Measurements from ENCODE around the gene FAM200C.

DNA sequence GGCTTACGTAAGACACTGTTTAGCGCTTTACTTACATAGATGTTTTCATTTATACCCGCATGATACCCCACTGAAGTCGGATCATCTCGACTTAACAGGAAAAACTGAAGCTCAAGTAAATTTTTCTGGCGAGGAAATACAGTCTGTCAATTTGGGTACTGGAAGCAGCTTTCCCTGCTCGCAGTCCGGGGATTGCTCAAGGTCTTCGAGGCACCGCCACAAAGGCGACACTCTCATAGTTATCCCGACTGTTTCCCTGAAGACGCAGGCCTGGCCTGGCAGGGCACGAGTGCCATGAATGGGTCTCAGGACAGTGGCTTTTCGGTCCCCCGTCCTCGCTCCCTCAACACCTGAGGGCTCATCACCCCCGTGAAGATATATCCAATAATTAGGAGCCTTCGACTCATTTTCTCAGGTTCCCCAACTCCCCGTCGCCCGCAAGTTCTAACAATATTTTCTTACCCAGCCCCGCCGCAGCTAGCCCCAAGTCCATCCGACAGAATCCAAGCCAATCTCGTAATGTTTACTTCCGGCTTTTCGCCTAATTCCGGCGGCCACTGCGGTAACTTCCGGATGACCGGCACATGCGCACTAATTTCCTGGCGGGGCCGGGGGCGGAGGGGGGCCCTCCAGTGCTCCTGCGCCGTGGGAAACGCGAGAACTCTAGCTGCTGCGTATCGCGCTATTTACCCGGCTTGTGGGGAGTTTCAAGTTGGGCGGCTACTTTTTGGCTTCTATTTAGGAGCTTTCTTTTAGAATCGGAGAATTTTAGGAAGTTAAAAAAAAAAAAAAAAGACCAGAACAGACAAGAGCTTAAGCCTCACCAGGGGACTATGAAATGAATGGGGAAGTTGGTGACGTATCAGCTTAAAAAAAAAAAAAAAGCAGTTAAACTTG is 19.0 kb upstream of the FAM200C start, which contains the start of gene SLU7:
- TF ChIP-seq EZH2 (IDR thresholded peaks at IDR 0.05; ENCODE audit: borderline replicate concordance, control insufficient read depth, low read depth, low read length) (no peak), KDM1A (IDR thresholded peaks at IDR 0.05; ENCODE audit: borderline replicate concordance) (no peak), BACH1 (IDR thresholded peaks at IDR 0.05; ENCODE audit: borderline replicate concordance) (peak; percentile 28; the same call in 1 of the 2 replicates)
- TF ChIP-seq, protein P1, sequence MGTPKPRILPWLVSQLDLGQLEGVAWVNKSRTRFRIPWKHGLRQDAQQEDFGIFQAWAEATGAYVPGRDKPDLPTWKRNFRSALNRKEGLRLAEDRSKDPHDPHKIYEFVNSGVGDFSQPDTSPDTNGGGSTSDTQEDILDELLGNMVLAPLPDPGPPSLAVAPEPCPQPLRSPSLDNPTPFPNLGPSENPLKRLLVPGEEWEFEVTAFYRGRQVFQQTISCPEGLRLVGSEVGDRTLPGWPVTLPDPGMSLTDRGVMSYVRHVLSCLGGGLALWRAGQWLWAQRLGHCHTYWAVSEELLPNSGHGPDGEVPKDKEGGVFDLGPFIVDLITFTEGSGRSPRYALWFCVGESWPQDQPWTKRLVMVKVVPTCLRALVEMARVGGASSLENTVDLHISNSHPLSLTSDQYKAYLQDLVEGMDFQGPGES (IDR thresholded peaks at IDR 0.05): no peak
